Thyroid gland (tissue), 4 donors: Measurements from ENCODE around the gene PLCB1. TPM values are rescaled to one million over a fixed set of nuclear protein-coding genes. Genes with fewer than 3 reads are reported as not detected.

ENCODE experiments used
- DNase-seq, 2 donors: peaks; one replicate each; pipeline ENCODE4 v3.0.0-alpha.2; 2019
- H3K27ac ChIP-seq, 3 donors: fragments of 200-600 bp; sonication (generic); 1 replicate in 2 of 3; 2 replicates in 1 of 3; pipeline ENCODE4 v1.5.1; 2016 to 2019; ENCODE audit warnings: mild to moderate bottlenecking in 1 of 3, moderate library complexity in 1 of 3
- H3K27me3 ChIP-seq: fragments of 200-600 bp; sonication (generic); one replicate; pipeline ENCODE4 v1.5.1; 2019
- H3K36me3 ChIP-seq, 2 donors: fragments of 200-600 bp; sonication (generic); one replicate each; pipeline ENCODE4 v1.5.1; 2016 to 2019
- H3K4me1 ChIP-seq, 2 donors: fragments of 200-600 bp; sonication (generic); one replicate each; pipeline ENCODE4 v1.5.1; 2017 to 2019
- H3K4me3 ChIP-seq, 3 donors: fragments of 200-600 bp; sonication (generic); replicated peaks in 1 of 3; 1 replicate in 2 of 3; 2 replicates in 1 of 3; pipeline ENCODE4 v1.5.1; 2016; ENCODE audit warnings: mild to moderate bottlenecking in 1 of 3
- H3K9me3 ChIP-seq: fragments of 200-600 bp; sonication (generic); one replicate; pipeline ENCODE4 v1.5.1; 2017
- POLR2A ChIP-seq, 2 donors: fragments of 450-650 bp; IDR thresholded peaks; one replicate each; pipeline ENCODE4 v1.6.1; 2017; ENCODE audit warnings: antibody characterized with exemption in 2 of 2, mild to moderate bottlenecking in 2 of 2, moderate library complexity in 1 of 2
- WGBS, 2 donors: methylation state at CpG; one replicate each; pipeline ENCODE4 v1.1.5; 2017; 5-methylcytosine and 5-hydroxymethylcytosine counted together
- intact Hi-C: fragments of 100-400 bp; cut with DNase I; formaldehyde crosslinking; loops from one replicate; pipeline ENCODE4 v1.15.1; 2023
- total RNA-seq, 4 donors: library from RNA; depleted of rRNA; stranded (reverse); fragments of >200 nt; gene quantifications; one replicate each; pipeline ENCODE4 v1.2.3, GENCODE V29; 2016
- TF ChIP-seq, protein P1 (sequence below), 6 experiments: fragments of 200-600 bp in 3 of 6; fragments of 450-650 bp in 3 of 6; sonication (generic) in 3 of 6; IDR thresholded peaks; one replicate each; pipeline ENCODE4 v1.5.1; 2016 to 2019; ENCODE audit warnings: antibody characterized with exemption in 6 of 6, mild to moderate bottlenecking in 2 of 6, inconsistent platforms in 1 of 6, moderate library complexity in 1 of 6

Gene PLCB1
- total RNA-seq, 4 donors from 2014 or later = 7.3 to 14.1 (median 11.0) TPM

- intact Hi-C loops = loop anchor here (10.0 kb wide), 2 partner anchors 251 to 581 kb away; no protein-coding TSS in a partner anchor
- Histone ChIP-seq H3K4me1 (peaks cover 7 to 10% of the 10 kb centered on the region in 2 donors), H3K27ac (no peak overlapping the region), H3K4me3 (no peak overlapping the region), H3K36me3 (no peaks in the 10 kb centered on the region), H3K27me3 (no peaks in the 10 kb centered on the region), H3K9me3 (no peaks in the 10 kb centered on the region)
- no peak for DNase-seq
- TF ChIP-seq POLR2A (IDR thresholded peaks at IDR 0.05) = no peak
- TF ChIP-seq, protein P1, sequence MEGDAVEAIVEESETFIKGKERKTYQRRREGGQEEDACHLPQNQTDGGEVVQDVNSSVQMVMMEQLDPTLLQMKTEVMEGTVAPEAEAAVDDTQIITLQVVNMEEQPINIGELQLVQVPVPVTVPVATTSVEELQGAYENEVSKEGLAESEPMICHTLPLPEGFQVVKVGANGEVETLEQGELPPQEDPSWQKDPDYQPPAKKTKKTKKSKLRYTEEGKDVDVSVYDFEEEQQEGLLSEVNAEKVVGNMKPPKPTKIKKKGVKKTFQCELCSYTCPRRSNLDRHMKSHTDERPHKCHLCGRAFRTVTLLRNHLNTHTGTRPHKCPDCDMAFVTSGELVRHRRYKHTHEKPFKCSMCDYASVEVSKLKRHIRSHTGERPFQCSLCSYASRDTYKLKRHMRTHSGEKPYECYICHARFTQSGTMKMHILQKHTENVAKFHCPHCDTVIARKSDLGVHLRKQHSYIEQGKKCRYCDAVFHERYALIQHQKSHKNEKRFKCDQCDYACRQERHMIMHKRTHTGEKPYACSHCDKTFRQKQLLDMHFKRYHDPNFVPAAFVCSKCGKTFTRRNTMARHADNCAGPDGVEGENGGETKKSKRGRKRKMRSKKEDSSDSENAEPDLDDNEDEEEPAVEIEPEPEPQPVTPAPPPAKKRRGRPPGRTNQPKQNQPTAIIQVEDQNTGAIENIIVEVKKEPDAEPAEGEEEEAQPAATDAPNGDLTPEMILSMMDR (IDR thresholded peaks at IDR 0.05) = no peak
- 80 to 85% methylated on average over 7 of the region's 7 CpGs for WGBS, 2 donors
These were observed 1.9 kb downstream of the PLCB1 start for GRCh38 chr20:8133851-8134451.

DNA sequence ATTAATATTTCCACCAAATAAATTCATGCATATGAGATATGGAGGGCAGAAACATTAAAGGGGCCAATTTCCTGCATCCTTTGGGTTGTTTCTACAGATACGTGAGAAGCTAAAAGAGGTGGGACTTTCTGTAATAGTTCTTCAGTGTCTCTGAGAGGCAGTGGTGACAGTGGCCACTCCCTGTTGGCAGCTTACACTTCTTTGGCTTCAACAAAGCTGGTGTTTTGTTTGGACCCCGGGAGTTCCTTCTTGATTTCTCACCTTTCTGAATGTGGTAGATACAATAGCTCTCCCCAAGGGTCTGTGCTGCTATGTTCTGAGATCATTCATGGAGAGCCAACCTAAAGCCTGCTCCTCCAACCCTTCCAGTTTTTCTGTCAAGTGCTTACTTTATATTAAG is 7.8 kb downstream of the PLCB1 start:
- H3K27ac ChIP-seq = no peak overlapping the region
- TF ChIP-seq POLR2A (IDR thresholded peaks at IDR 0.05) = no peak
- TF ChIP-seq, protein P1 (IDR thresholded peaks at IDR 0.05) = no peak
- no peaks in the 10 kb centered on the region for H3K27me3 ChIP-seq
- no peak overlapping the region for H3K4me3 ChIP-seq
- no peak for DNase-seq
- WGBS, 2 donors = 33 to 42% methylated on average over 2 of the region's 2 CpGs
- no peaks in the 10 kb centered on the region for H3K36me3 ChIP-seq
- H3K4me1 ChIP-seq = no peaks in the 10 kb centered on the region
- intact Hi-C loops = loop anchor here (10.0 kb wide), 2 partner anchors 245 to 575 kb away; no protein-coding TSS in a partner anchor
- no peaks in the 10 kb centered on the region for H3K9me3 ChIP-seq

DNA sequence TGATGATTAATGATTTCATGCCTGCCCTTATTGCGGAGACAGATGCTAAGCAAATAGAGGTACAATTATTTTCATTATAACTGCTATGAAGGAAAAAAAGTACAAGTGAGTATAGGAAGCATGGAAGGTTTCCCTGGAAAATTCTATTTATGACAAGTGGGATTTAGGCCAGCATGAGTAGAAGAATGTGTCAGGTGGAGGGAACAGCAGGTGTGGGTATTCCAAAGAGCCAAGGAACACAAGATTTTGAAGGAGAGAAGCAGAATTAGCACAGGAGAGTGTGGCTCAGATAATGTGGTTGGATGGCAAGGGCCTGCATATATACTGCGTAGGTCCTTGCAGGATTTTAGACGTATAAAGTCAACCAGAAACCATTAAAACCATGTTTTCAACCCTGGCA is 11.4 kb downstream of the PLCB1 start:
- TF ChIP-seq POLR2A (IDR thresholded peaks at IDR 0.05) = no peak
- no peak for DNase-seq
- WGBS, 2 donors = 94 to 97% methylated on average over 3 of the region's 3 CpGs
- intact Hi-C loops = no loop called here
- H3K4me3 ChIP-seq = no peak overlapping the region
- no peak overlapping the region for H3K27ac ChIP-seq
- no peaks in the 10 kb centered on the region for H3K36me3 ChIP-seq
- no peaks in the 10 kb centered on the region for H3K9me3 ChIP-seq
- no peaks in the 10 kb centered on the region for H3K27me3 ChIP-seq
- H3K4me1 ChIP-seq = no peaks in the 10 kb centered on the region

GRCh38 chr20:8144282-8145245 is 12.5 kb downstream of the PLCB1 start:
- Histone ChIP-seq H3K27me3 (no peaks in the 10 kb centered on the region), H3K36me3 (no peaks in the 10 kb centered on the region), H3K9me3 (no peaks in the 10 kb centered on the region), H3K4me3 (no peak overlapping the region), H3K27ac (no peak overlapping the region), H3K4me1 (no peaks in the 10 kb centered on the region)
- WGBS, 2 donors = 81 to 83% methylated on average over 13 of the region's 13 CpGs
- no peak for TF ChIP-seq POLR2A (IDR thresholded peaks at IDR 0.05)
- TF ChIP-seq, protein P1 (IDR thresholded peaks at IDR 0.05) = no peak
- DNase-seq = no peak
- intact Hi-C loops = no loop called here

DNA sequence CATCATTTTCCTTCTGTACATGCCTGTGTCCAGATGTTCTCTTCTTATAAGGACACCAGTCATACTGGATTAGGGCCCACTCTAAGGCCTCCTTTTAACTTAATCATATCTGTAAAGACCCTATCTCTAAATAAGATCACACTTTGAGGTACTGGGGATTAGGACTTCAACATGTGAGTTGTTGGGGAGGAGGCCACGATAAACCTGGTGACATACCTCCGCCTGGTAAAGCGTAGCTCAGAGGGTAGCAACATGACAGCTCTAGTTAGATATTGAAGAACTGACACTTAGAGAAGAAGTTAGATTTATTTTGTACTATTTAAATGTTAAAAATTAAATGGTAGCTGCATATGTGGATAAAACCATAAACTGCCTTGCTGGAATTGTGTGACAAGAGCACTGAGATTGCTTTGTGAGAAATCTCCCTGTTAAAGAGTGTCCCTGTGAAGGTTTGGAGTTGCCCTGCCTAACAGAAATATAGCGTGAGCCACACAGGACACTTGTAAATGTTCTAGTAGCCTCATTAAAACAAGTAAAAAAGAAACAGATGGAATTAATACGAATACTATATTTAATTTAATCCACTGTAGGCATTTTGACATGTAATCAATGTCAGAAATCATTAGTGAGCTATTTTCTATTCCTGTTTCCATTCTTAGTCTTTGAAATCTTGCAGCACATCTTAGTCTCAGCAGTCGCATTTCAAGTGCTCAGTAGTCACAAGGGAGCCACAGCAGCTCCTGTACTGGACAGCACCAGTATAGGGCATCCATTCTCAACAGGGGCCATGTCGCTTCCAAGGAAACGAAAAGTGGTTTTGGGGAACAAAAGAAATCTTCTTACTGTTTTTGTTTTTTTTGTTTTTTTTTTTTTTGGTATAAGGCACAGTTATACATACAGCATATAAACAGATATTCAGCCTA is 13.4 kb downstream of the PLCB1 start:
- H3K9me3 ChIP-seq = no peaks in the 10 kb centered on the region
- intact Hi-C loops = no loop called here
- no peak overlapping the region for H3K4me3 ChIP-seq
- DNase-seq = no peak
- no peaks in the 10 kb centered on the region for H3K36me3 ChIP-seq
- H3K4me1 ChIP-seq = no peaks in the 10 kb centered on the region
- WGBS, 2 donors = 93% methylated on average over 8 of the region's 8 CpGs
- TF ChIP-seq POLR2A (IDR thresholded peaks at IDR 0.05) = no peak
- TF ChIP-seq, protein P1 (IDR thresholded peaks at IDR 0.05) = no peak
- H3K27me3 ChIP-seq = no peaks in the 10 kb centered on the region
- no peak overlapping the region for H3K27ac ChIP-seq
